HG03571 (cell line): ENCODE results near the gene BRD7.

Experiments
- ATAC-seq: cut with Tn5 transposase; IDR thresholded peaks from one replicate; pipeline ENCODE4 v1.9.1; 2021; ENCODE audit not compliant: unreplicated experiment

BRD7 gene

GRCh38 chr16:50291719-50292565, 76.8 kb downstream of the BRD7 start:
- ATAC-seq = no peak

- no peak for ATAC-seq
These were observed 77.9 kb downstream of the BRD7 start for GRCh38 chr16:50290856-50291255.

GRCh38 chr16:50289950-50290764, 78.6 kb downstream of the BRD7 start:
- ATAC-seq = no peak

- ATAC-seq = no peak
These were observed 79.9 kb downstream of the BRD7 start for GRCh38 chr16:50288920-50289319.

GRCh38 chr16:50288026-50288425, 80.8 kb downstream of the BRD7 start:
- no peak for ATAC-seq

- ATAC-seq = no peak
These were observed 82.1 kb downstream of the BRD7 start for GRCh38 chr16:50286681-50287080.

GRCh38 chr16:50285406-50286003, 83.3 kb downstream of the BRD7 start:
- no peak for ATAC-seq

- ATAC-seq = no peak
These were observed 84.5 kb downstream of the BRD7 start for GRCh38 chr16:50284131-50284911.

GRCh38 chr16:50282955-50283631, 85.7 kb downstream of the BRD7 start:
- no peak for ATAC-seq

- peak; percentile 87 for ATAC-seq
These were observed 86.7 kb downstream of the BRD7 start for GRCh38 chr16:50282010-50282538.

GRCh38 chr16:50281391-50282009, 87.3 kb downstream of the BRD7 start:
- peak; percentile 16 for ATAC-seq

GRCh38 chr16:50280932-50281331, 87.9 kb downstream of the BRD7 start:
- no peak for ATAC-seq

GRCh38 chr16:50279504-50279865, 89.3 kb downstream of the BRD7 start:
- no peak for ATAC-seq

- ATAC-seq = no peak
These were observed 90.5 kb downstream of the BRD7 start for GRCh38 chr16:50278251-50278650.

- no peak for ATAC-seq
These were observed 91.8 kb downstream of the BRD7 start for GRCh38 chr16:50276801-50277555.

GRCh38 chr16:50276326-50276640, 92.5 kb downstream of the BRD7 start:
- ATAC-seq = no peak

GRCh38 chr16:50275428-50276325, 93.1 kb downstream of the BRD7 start:
- no peak for ATAC-seq

- no peak for ATAC-seq
These were observed 93.7 kb downstream of the BRD7 start for GRCh38 chr16:50275098-50275415.
